ENCODE data around the gene ZC3H4. TPM values are rescaled to one million over a fixed set of nuclear protein-coding genes. Genes with fewer than 3 reads are reported as not detected.

Gene ZC3H4
- total and polyA plus RNA-seq, 2 donors (not counting 1 experiment from before 2014, with no cell fraction given), result 12.7 to 73.7 TPM

- H3K4me3 ChIP-seq (ENCODE audit: control extremely low read depth in 1 of 5, extremely low read depth in 1 of 5, insufficient read depth in 1 of 5, low read depth in 2 of 5, low read length in 4 of 5), result peak overlapping the region; percentile 36 to 69 (median 56)
- peak overlapping the region; percentile 91 for H3K4me2 ChIP-seq (replicated peaks; ENCODE audit: low read depth, low read length, poor library complexity, severe bottlenecking)
- H3K36me3 ChIP-seq (replicated peaks in 1 of 2; ENCODE audit: control extremely low read depth in 1 of 2, control insufficient read depth in 1 of 2, extremely low read depth in 1 of 2, insufficient read depth in 2 of 2, low read length in 1 of 2), result no peaks in the 10 kb centered on the region
- ATAC-seq (ENCODE audit: low read depth) (no peak), DNase-seq (no peak)
- intact Hi-C loops (cut with micrococcal nuclease), result loop anchor here (5.0 kb wide), 1 partner anchor 191 kb away; no protein-coding TSS in a partner anchor
- H3K9ac ChIP-seq (ENCODE audit: low read length), result peak overlapping the region; percentile 72
- Mint-ChIP-seq H3K27ac (peak overlapping the region; percentile 80), H3K27me3 (peaks cover 9% of the 10 kb centered on the region), H3K9me3 (ENCODE audit: insufficient read depth) (no peaks in the 10 kb centered on the region), H3K4me3 (peak overlapping the region; percentile 93), H3K4me1 (peaks cover 20% of the 10 kb centered on the region)
- peaks cover 18 to 19% of the 10 kb centered on the region in 2 donors for H3K4me1 ChIP-seq (ENCODE audit: control insufficient read depth in 2 of 2, insufficient read depth in 2 of 2, low read length in 2 of 2)
- TF ChIP-seq, protein P1, sequence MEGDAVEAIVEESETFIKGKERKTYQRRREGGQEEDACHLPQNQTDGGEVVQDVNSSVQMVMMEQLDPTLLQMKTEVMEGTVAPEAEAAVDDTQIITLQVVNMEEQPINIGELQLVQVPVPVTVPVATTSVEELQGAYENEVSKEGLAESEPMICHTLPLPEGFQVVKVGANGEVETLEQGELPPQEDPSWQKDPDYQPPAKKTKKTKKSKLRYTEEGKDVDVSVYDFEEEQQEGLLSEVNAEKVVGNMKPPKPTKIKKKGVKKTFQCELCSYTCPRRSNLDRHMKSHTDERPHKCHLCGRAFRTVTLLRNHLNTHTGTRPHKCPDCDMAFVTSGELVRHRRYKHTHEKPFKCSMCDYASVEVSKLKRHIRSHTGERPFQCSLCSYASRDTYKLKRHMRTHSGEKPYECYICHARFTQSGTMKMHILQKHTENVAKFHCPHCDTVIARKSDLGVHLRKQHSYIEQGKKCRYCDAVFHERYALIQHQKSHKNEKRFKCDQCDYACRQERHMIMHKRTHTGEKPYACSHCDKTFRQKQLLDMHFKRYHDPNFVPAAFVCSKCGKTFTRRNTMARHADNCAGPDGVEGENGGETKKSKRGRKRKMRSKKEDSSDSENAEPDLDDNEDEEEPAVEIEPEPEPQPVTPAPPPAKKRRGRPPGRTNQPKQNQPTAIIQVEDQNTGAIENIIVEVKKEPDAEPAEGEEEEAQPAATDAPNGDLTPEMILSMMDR (IDR thresholded peaks at IDR 0.05), result peak; percentile 61
- no peak for TF ChIP-seq EZH2 (IDR thresholded peaks at IDR 0.05; ENCODE audit: borderline replicate concordance, insufficient read depth, low read depth, low read length, poor library complexity, severe bottlenecking)
- no peaks in the 10 kb centered on the region for H4K20me1 ChIP-seq (ENCODE audit: control insufficient read depth, insufficient read depth, low read length, poor library complexity, severe bottlenecking)
- H3K79me2 ChIP-seq (ENCODE audit: control insufficient read depth, insufficient read depth, low read length), result no peaks in the 10 kb centered on the region
- ChIA-PET POLR2A (interaction anchor here (0.6 to 1.4 kb wide), 3 partner anchors 75 to 238 kb away, joined by 3 read pairs; no protein-coding TSS in a partner anchor), CTCF (interaction anchor here (0.6 to 3.5 kb wide), 17 partner anchors 13 to 753 kb away, joined by 3 to 27 read pairs (median 4); partner anchors contain the start of genes SAE1 and TMEM160)
- WGBS (ENCODE audit: insufficient coverage), result 15% methylated on average over 20 of the region's 26 CpGs
- H3K27ac ChIP-seq (ENCODE audit: low read length in 2 of 2), result no peak overlapping the region
- H3K9me3 ChIP-seq (ENCODE audit: control extremely low read depth in 1 of 3, control insufficient read depth in 2 of 3, insufficient read depth in 1 of 3, low read length in 2 of 3), result peaks cover 0 to 6% (median 0%) of the 10 kb centered on the region in 3 donors
- peak overlapping the region; percentile 90 for H2AFZ ChIP-seq (ENCODE audit: insufficient read depth, low read depth, low read length, poor library complexity, severe bottlenecking)
- H3K27me3 ChIP-seq (replicated peaks in 1 of 4; ENCODE audit: control extremely low read depth in 1 of 4, control insufficient read depth in 3 of 4, insufficient read depth in 4 of 4, low read length in 3 of 4), result peaks cover 0 to 15% (median 1%) of the 10 kb centered on the region in 4 experiments
Measured at GRCh38 chr19:47036097-47036651, 77.4 kb downstream of the ZC3H4 start.
